H9 (cell line): Measurements from ENCODE around the gene MSI2. TPM values are rescaled to one million over a fixed set of nuclear protein-coding genes. Genes with fewer than 3 reads are reported as not detected.

Source experiments
- DNase-seq: peaks from one replicate; pipeline ENCODE4 v3.0.0-alpha.2; 2017
- H2AFZ ChIP-seq: one replicate; pipeline ENCODE4 v1.6.1; 2013; ENCODE audit warnings: mild to moderate bottlenecking, low read length, control low read depth, moderate library complexity
- H2AK5ac ChIP-seq: 2 replicates; pipeline ENCODE4 v1.6.1; 2013; ENCODE audit warnings: low read length, control low read depth, mixed read lengths; ENCODE audit not compliant: insufficient read length
- H2BK120ac ChIP-seq: one replicate; pipeline ENCODE4 v1.6.1; 2013; ENCODE audit warnings: low read depth, mild to moderate bottlenecking, low read length, control low read depth, inconsistent platforms; ENCODE audit not compliant: poor library complexity, severe bottlenecking
- H2BK12ac ChIP-seq: 2 replicates; pipeline ENCODE4 v1.6.1; 2013; ENCODE audit warnings: low read length, control low read depth, mixed read lengths, low read depth; ENCODE audit not compliant: insufficient read length
- H2BK15ac ChIP-seq: 2 replicates; pipeline ENCODE4 v1.6.1; 2013; ENCODE audit warnings: low read depth, low read length, control low read depth
- H2BK20ac ChIP-seq: one replicate; pipeline ENCODE4 v1.6.1; 2013; ENCODE audit warnings: low read depth, mild to moderate bottlenecking, low read length, control low read depth, inconsistent platforms; ENCODE audit not compliant: poor library complexity, severe bottlenecking
- H2BK5ac ChIP-seq: 2 replicates; pipeline ENCODE4 v1.6.1; 2013; ENCODE audit warnings: low read length, control low read depth, mixed read lengths; ENCODE audit not compliant: insufficient read length
- H3K14ac ChIP-seq: 2 replicates; pipeline ENCODE4 v1.6.1; 2013; ENCODE audit warnings: low read length, control low read depth; ENCODE audit not compliant: insufficient read depth
- H3K18ac ChIP-seq: 2 replicates; pipeline ENCODE4 v1.6.1; 2013; ENCODE audit warnings: low read depth, mild to moderate bottlenecking, mixed read lengths, low read length, control low read depth; ENCODE audit not compliant: insufficient read length
- H3K23ac ChIP-seq: 2 replicates; pipeline ENCODE4 v1.6.1; 2013; ENCODE audit warnings: low read length, control low read depth, mixed read lengths, low read depth; ENCODE audit not compliant: insufficient read length
- H3K23me2 ChIP-seq: 2 replicates; pipeline ENCODE4 v1.6.1; 2013; ENCODE audit warnings: low read depth, mild to moderate bottlenecking, mixed read lengths, low read length, control low read depth; ENCODE audit not compliant: insufficient read length, poor library complexity, severe bottlenecking
- H3K27ac ChIP-seq: 2 replicates; pipeline ENCODE4 v1.5.1; 2013; ENCODE audit warnings: low read length, control low read depth, mixed read lengths, low read depth; ENCODE audit not compliant: insufficient read length
- H3K27me3 ChIP-seq: 2 replicates; pipeline ENCODE4 v1.6.1; 2013; ENCODE audit warnings: low read length, control low read depth, inconsistent platforms; ENCODE audit not compliant: insufficient read depth
- H3K4ac ChIP-seq: 2 replicates; pipeline ENCODE4 v1.6.1; 2013; ENCODE audit warnings: low read depth, mild to moderate bottlenecking, control low read depth, inconsistent platforms, low read length, moderate library complexity
- H3K4me1 ChIP-seq: 2 replicates; pipeline ENCODE4 v1.6.1; 2013; ENCODE audit warnings: low read length, control low read depth, inconsistent platforms; ENCODE audit not compliant: insufficient read depth
- H3K4me2 ChIP-seq: 2 replicates; pipeline ENCODE4 v1.6.1; 2013; ENCODE audit warnings: low read length, control low read depth, mixed read lengths; ENCODE audit not compliant: insufficient read length, insufficient read depth
- H3K56ac ChIP-seq: 2 replicates; pipeline ENCODE4 v1.6.1; 2013; ENCODE audit warnings: low read depth, mild to moderate bottlenecking, mixed read lengths, low read length, control low read depth; ENCODE audit not compliant: insufficient read length
- H3K79me1 ChIP-seq: 2 replicates; pipeline ENCODE4 v1.6.1; 2013; ENCODE audit warnings: low read depth, mild to moderate bottlenecking, moderate library complexity, low read length, control low read depth, inconsistent platforms; ENCODE audit not compliant: insufficient read depth, poor library complexity, severe bottlenecking
- H3K79me2 ChIP-seq: 2 replicates; pipeline ENCODE4 v1.6.1; 2013; ENCODE audit warnings: low read length, control low read depth, inconsistent platforms; ENCODE audit not compliant: insufficient read depth
- H3K9ac ChIP-seq: 2 replicates; pipeline ENCODE4 v1.6.1; 2013; ENCODE audit warnings: low read length, control low read depth, mixed read lengths; ENCODE audit not compliant: insufficient read length; ENCODE audit errors: extremely low read depth
- H3K9me3 ChIP-seq: one replicate; pipeline ENCODE4 v1.6.1; 2013; ENCODE audit warnings: low read depth, low read length, inconsistent platforms; ENCODE audit not compliant: control insufficient read depth
- H3T11ph ChIP-seq: one replicate; pipeline ENCODE4 v1.6.1; 2013; ENCODE audit warnings: mild to moderate bottlenecking, low read length, control low read depth, inconsistent platforms
- H4K20me1 ChIP-seq: one replicate; pipeline ENCODE4 v1.6.1; 2013; ENCODE audit not compliant: control insufficient read depth, insufficient read length, insufficient read depth
- H4K5ac ChIP-seq: 2 replicates; pipeline ENCODE4 v1.6.1; 2013; ENCODE audit warnings: low read depth, mild to moderate bottlenecking, mixed read lengths, low read length, control low read depth; ENCODE audit not compliant: insufficient read length
- H4K8ac ChIP-seq: replicated peaks from 2 replicates; pipeline ENCODE4 v1.6.1; 2013; ENCODE audit warnings: low read length, control low read depth, mixed read lengths, low read depth; ENCODE audit not compliant: insufficient read length
- H4K91ac ChIP-seq: 2 replicates; pipeline ENCODE4 v1.6.1; 2013; ENCODE audit warnings: low read depth, mild to moderate bottlenecking, moderate library complexity, mixed read lengths, low read length, control low read depth; ENCODE audit not compliant: insufficient read length
- H3K27ac Mint-ChIP-seq, 3 experiments: 2 replicates in 2 of 3; 3 replicates in 1 of 3; pipeline ENCODE4 v1.8.0; 2020 to 2021; ENCODE audit warnings: mixed read lengths in 3 of 3, mild to moderate bottlenecking in 1 of 3, moderate library complexity in 1 of 3
- H3K27me3 Mint-ChIP-seq: 2 replicates; pipeline ENCODE4 v1.8.0; 2021; ENCODE audit warnings: low read depth, mild to moderate bottlenecking, moderate library complexity, mixed read lengths
- H3K36me3 Mint-ChIP-seq, 3 experiments: 2 replicates in 2 of 3; 3 replicates in 1 of 3; pipeline ENCODE4 v1.8.0; 2020 to 2021; ENCODE audit warnings: low read depth in 3 of 3, mixed read lengths in 3 of 3; ENCODE audit not compliant: insufficient read depth in 1 of 3
- H3K4me1 Mint-ChIP-seq, 2 experiments: 2 replicates each; pipeline ENCODE4 v1.8.0; 2020; ENCODE audit warnings: mixed read lengths in 2 of 2
- H3K4me3 Mint-ChIP-seq, 2 experiments: 2 replicates in 1 of 2; 3 replicates in 1 of 2; pipeline ENCODE4 v1.8.0; 2020 to 2021; ENCODE audit warnings: mild to moderate bottlenecking in 2 of 2, mixed read lengths in 2 of 2, moderate library complexity in 1 of 2
- H3K9me3 Mint-ChIP-seq, 2 experiments: 2 replicates in 1 of 2; 3 replicates in 1 of 2; pipeline ENCODE4 v1.8.0; 2020; ENCODE audit warnings: mild to moderate bottlenecking in 2 of 2, mixed read lengths in 2 of 2, moderate library complexity in 1 of 2
- CTCF ChIP-seq: fragments of 200-600 bp; sonication (generic); conservative IDR thresholded peaks from 3 replicates; pipeline ENCODE4 v1.8.0; 2021; ENCODE audit warnings: antibody characterized with exemption, mild to moderate bottlenecking
- WGBS: extraction: QIAGEN DNeasy Blood & Tissue Kit; methylation state at CpG from one replicate; pipeline ENCODE4 v1.1.7; 2013; ENCODE audit warnings: missing lambda C conversion rate, low lambda C conversion rate, mixed read lengths; ENCODE audit not compliant: insufficient read length; ENCODE audit errors: extremely low coverage; 5-methylcytosine and 5-hydroxymethylcytosine counted together
- total RNA-seq: library from RNA; stranded (reverse); gene quantifications from 2 replicates; pipeline ENCODE4 v1.2.1, GENCODE V29; 2021

The MSI2 gene
- total RNA-seq, 1 experiment from 2014 or later: 98.5 TPM

- Histone ChIP-seq H3K4ac (no peak overlapping the region), H3K56ac (no peak overlapping the region), H3K4me1 (no peaks in the 10 kb centered on the region), H3K9ac (no peak overlapping the region), H4K8ac (no peak overlapping the region), H3K79me1 (no peaks in the 10 kb centered on the region), H2BK5ac (no peak overlapping the region), H3K27ac (no peak overlapping the region), H3T11ph (no peak overlapping the region), H2AK5ac (no peak overlapping the region), H3K14ac (no peak overlapping the region), H2BK20ac (no peak overlapping the region), H3K23ac (no peak overlapping the region), H3K23me2 (no peaks in the 10 kb centered on the region), H3K18ac (no peak overlapping the region), H3K27me3 (no peaks in the 10 kb centered on the region), H4K20me1 (no peaks in the 10 kb centered on the region), H2BK12ac (no peak overlapping the region), H3K4me2 (no peak overlapping the region), H2BK120ac (no peak overlapping the region), H2AFZ (no peak overlapping the region), H2BK15ac (no peak overlapping the region), H3K9me3 (no peaks in the 10 kb centered on the region), H4K5ac (no peak overlapping the region), H4K91ac (no peak overlapping the region), H3K79me2 (no peaks in the 10 kb centered on the region; the same call in 1 of the 2 replicates)
- Mint-ChIP-seq H3K36me3 (peaks cover 0 to 14% (median 5%) of the 10 kb centered on the region in 3 experiments; a peak in 4 of 7 replicates), H3K27ac (no peak overlapping the region), H3K4me1 (peaks cover 36 to 55% of the 10 kb centered on the region in 2 experiments), H3K9me3 (no peaks in the 10 kb centered on the region), H3K4me3 (no peak overlapping the region), H3K27me3 (no peaks in the 10 kb centered on the region; the same call in 1 of the 2 replicates)
- no peak for DNase-seq
- no CpG with 5 or more reads among the region's 3 CpGs for WGBS
- no peak for TF ChIP-seq CTCF
These were observed 256.4 kb downstream of the MSI2 start for GRCh38 chr17:57512691-57513090.
